Loucy (cell line): Measurements from ENCODE around the gene POLR2J.
"Not testable (repeated sequence)": the region's sequence is repeated elsewhere in the genome, so short reads cannot be mapped to it uniquely, and the experiment has no call there.

Source experiments
- H2AFZ ChIP-seq: fragments of 200-600 bp; sonication (generic); 2 replicates; pipeline ENCODE4 v1.6.0; 2016; ENCODE audit warnings: antibody characterized with exemption, mild to moderate bottlenecking, low read length, moderate library complexity
- H3F3A ChIP-seq: fragments of 200-600 bp; 2 replicates; pipeline ENCODE4 v1.6.0; 2016; ENCODE audit warnings: antibody characterized with exemption, low read depth, mild to moderate bottlenecking
- H3K27me3 ChIP-seq: fragments of 200-600 bp; sonication (generic); 2 replicates; pipeline ENCODE4 v1.6.1; 2014; ENCODE audit warnings: low read length, mild to moderate bottlenecking; ENCODE audit not compliant: insufficient read depth, poor library complexity, severe bottlenecking
- H3K36me3 ChIP-seq: fragments of 200-600 bp; sonication (generic); 2 replicates; pipeline ENCODE4 v1.6.1; 2016; ENCODE audit warnings: low read length; ENCODE audit not compliant: insufficient read depth
- H3K4me1 ChIP-seq: fragments of 200-600 bp; sonication (generic); 2 replicates; pipeline ENCODE4 v1.5.1; 2014; ENCODE audit warnings: low read length, mild to moderate bottlenecking; ENCODE audit not compliant: insufficient read depth, poor library complexity, severe bottlenecking
- H3K4me2 ChIP-seq: fragments of 200-600 bp; sonication (generic); 2 replicates; pipeline ENCODE4 v1.6.0; 2014; ENCODE audit warnings: antibody characterized with exemption, low read length, low read depth, mild to moderate bottlenecking; ENCODE audit not compliant: poor library complexity, severe bottlenecking
- H3K4me3 ChIP-seq: fragments of 200-600 bp; sonication (generic); 2 replicates; pipeline ENCODE4 v1.5.1; 2014; ENCODE audit warnings: low read length, mild to moderate bottlenecking, mixed read lengths; ENCODE audit not compliant: poor library complexity, severe bottlenecking
- H3K79me2 ChIP-seq: fragments of 200-600 bp; sonication (generic); 2 replicates; pipeline ENCODE4 v1.6.1; 2014; ENCODE audit warnings: low read length; ENCODE audit not compliant: insufficient read depth
- H3K9ac ChIP-seq: fragments of 200-600 bp; sonication (generic); 2 replicates; pipeline ENCODE4 v1.6.0; 2014; ENCODE audit warnings: mild to moderate bottlenecking, low read depth, low read length, moderate library complexity; ENCODE audit not compliant: poor library complexity, severe bottlenecking
- H3K9me2 ChIP-seq: fragments of 200-600 bp; sonication (generic); replicated peaks from 2 replicates; pipeline ENCODE4 v1.6.1; 2016; ENCODE audit warnings: low read depth, low read length, mixed read lengths
- H3K9me3 ChIP-seq: fragments of 200-600 bp; sonication (generic); 2 replicates; pipeline ENCODE4 v1.6.1; 2014; ENCODE audit warnings: mild to moderate bottlenecking, antibody characterized with exemption, low read length, low read depth; ENCODE audit not compliant: insufficient read depth
- H4K20me1 ChIP-seq: fragments of 200-600 bp; sonication (generic); 2 replicates; pipeline ENCODE4 v1.6.0; 2014; ENCODE audit warnings: antibody characterized with exemption, low read length, mild to moderate bottlenecking; ENCODE audit not compliant: insufficient read depth, poor library complexity, severe bottlenecking
- TF ChIP-seq, protein P1 (sequence below): fragments of 200-600 bp; sonication (generic); conservative IDR thresholded peaks from 2 replicates; pipeline ENCODE4 v1.5.1; 2014; ENCODE audit warnings: mild to moderate bottlenecking, antibody characterized with exemption, low read length

POLR2J gene

DNA sequence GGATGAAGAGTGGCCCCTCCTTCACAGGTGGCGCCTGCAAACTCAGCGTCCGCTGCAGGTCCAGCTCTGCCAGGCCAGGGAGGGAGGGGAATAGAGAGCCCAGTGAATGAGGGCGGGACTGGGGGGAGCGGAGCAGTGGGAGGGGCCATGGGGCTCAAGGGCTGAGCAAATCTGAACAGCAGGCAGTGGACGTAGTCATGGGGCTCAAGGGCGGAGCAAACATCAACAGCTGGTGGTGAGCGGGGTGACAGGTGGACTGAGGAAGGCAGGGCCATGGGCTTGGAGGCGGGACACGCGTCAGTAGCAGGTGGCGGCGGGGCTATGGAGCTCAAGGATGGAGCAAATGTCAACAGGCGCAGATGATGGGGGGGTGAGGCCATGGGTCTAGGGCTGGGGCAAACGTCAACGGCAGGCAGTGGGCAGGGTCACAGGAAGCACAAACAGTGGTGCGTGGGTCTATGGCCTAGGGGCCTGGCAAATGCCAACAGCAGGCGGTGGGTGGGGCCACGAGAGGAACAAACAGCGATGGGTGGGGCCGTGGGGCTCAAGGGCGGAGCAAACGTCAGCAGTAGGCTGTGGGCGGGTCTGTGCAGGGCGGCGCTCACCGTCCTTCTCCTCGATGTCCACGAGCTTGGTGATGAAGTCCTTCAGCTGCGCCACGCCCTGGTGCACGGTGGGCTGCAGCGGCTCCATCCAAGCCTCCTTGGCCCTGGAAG, 14.7 kb upstream of the POLR2J start:
- H3K9me3 ChIP-seq, H3K4me1 ChIP-seq, H2AFZ ChIP-seq, H3K9me2 ChIP-seq, H4K20me1 ChIP-seq, H3K79me2 ChIP-seq, H3K4me2 ChIP-seq, H3K4me3 ChIP-seq, H3F3A ChIP-seq, H3K9ac ChIP-seq, H3K36me3 ChIP-seq, H3K27me3 ChIP-seq: not testable (repeated sequence)

DNA sequence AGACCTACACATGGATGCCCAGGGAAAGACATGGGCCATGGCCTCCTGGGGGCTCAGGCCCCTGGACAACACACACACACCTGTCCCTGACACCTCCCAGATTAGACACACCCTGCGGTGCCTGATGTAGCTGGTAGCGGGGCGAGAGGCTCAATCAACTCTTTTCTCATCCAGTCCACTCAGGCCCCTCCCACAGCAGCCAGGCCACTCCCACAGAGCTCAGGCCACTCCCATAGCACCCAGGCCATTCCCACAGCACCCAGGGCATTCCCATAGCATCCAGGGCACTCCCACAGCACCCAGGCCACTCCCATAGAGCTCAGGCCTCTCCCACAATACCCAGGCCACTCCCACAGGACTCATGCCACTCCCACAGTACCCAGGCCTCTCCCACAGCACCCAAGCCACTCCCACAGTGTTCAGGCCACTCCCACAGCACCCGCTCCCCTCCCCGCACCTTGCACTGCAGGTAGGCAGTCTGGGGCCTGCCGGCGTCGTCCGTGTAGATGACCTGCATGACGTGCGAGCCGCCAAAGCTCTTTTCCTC, 11.9 kb upstream of the POLR2J start:
- not testable (repeated sequence) for H3K79me2 ChIP-seq, H2AFZ ChIP-seq, H3K4me3 ChIP-seq, H3K27me3 ChIP-seq, H3K9me2 ChIP-seq, H3K9me3 ChIP-seq, H3K9ac ChIP-seq, H4K20me1 ChIP-seq, H3F3A ChIP-seq, H3K36me3 ChIP-seq, H3K4me2 ChIP-seq, H3K4me1 ChIP-seq

DNA sequence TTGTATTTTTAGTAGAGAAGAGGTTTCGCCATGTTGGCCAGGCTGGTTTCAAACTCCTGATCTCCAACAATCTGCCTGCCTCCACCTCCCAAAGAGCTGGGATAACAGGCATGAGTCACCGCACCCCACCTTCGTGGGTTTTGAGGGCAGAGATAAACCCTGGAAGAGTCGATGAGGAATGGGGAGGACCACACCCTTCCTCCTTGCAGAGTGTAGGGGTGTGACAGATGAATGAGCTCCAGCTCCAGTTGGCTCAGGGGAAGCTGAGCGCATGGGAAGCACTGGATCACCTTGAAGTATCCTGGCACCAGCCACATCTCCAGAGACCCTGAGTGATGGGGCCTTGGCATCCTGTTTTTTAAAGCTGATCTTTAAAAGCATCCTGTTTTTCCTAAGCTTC, 5.6 kb upstream of the POLR2J start:
- H3F3A ChIP-seq, H3K9me2 ChIP-seq, H3K4me1 ChIP-seq, H3K36me3 ChIP-seq, H3K4me2 ChIP-seq, H3K79me2 ChIP-seq, H4K20me1 ChIP-seq, H3K27me3 ChIP-seq, H2AFZ ChIP-seq, H3K9me3 ChIP-seq, H3K9ac ChIP-seq, H3K4me3 ChIP-seq: not testable (repeated sequence)

DNA sequence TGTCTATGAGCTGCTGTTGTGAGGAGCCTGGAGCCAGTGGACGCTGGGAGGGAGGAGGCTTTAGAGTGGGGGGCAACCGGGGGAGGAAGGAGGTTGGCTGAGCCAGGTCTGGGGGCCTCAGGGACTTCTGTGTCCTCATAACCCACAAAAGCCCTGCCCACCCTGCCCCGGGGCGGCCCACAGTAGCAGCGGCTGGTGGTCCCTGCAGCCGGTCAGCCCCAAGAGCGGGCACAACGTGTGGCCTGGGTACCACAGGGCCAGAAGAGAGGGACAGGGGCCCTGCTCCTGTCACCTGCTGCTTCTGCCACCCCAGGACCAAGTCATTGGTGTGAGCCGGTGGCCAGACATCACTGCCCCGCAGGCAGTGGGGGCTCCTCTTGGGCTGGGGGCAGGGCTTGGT, 3.2 kb upstream of the POLR2J start:
- H3K9me3 ChIP-seq, H3K4me1 ChIP-seq, H3K4me3 ChIP-seq, H3K36me3 ChIP-seq, H3K9ac ChIP-seq, H3K4me2 ChIP-seq, H3K79me2 ChIP-seq, H3F3A ChIP-seq, H3K27me3 ChIP-seq, H2AFZ ChIP-seq, H4K20me1 ChIP-seq, H3K9me2 ChIP-seq: not testable (repeated sequence)

DNA sequence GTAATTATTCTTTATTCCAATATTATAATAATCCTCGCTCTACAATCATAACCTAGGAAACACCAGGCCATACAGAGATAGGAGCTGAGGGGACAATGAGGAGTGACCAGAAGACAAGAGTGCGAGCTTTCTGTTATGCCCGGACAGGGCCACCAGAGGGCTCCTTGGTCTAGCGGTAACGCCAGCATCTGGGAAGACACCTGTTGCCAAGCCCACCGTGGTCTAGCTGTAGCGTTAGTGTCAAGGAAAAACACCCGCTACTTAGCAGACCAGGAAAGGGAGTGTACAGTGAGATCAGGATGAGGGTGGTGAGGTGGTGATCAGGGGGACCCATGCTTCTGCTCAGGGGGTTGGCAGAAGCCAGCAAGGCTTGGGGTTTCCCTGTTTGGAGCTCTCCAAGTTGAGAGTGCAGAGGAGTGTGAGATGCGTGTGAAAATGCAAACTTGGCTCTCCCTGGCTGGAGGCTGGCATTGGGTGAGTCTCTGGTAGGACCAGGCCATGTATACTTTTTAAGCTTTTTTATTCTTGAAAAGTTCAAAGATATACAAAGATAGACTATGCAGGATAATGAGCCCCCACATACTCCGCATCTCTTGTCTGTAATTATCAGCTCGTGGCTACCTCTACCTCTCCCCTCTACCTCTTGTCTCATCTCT, 1.4 kb upstream of the POLR2J start:
- H2AFZ ChIP-seq, H3K4me1 ChIP-seq, H3K4me2 ChIP-seq, H3K36me3 ChIP-seq, H4K20me1 ChIP-seq, H3K9ac ChIP-seq, H3K79me2 ChIP-seq, H3F3A ChIP-seq, H3K4me3 ChIP-seq, H3K9me2 ChIP-seq, H3K9me3 ChIP-seq, H3K27me3 ChIP-seq: not testable (repeated sequence)
- TF ChIP-seq, protein P1, sequence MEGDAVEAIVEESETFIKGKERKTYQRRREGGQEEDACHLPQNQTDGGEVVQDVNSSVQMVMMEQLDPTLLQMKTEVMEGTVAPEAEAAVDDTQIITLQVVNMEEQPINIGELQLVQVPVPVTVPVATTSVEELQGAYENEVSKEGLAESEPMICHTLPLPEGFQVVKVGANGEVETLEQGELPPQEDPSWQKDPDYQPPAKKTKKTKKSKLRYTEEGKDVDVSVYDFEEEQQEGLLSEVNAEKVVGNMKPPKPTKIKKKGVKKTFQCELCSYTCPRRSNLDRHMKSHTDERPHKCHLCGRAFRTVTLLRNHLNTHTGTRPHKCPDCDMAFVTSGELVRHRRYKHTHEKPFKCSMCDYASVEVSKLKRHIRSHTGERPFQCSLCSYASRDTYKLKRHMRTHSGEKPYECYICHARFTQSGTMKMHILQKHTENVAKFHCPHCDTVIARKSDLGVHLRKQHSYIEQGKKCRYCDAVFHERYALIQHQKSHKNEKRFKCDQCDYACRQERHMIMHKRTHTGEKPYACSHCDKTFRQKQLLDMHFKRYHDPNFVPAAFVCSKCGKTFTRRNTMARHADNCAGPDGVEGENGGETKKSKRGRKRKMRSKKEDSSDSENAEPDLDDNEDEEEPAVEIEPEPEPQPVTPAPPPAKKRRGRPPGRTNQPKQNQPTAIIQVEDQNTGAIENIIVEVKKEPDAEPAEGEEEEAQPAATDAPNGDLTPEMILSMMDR: 0 out of 2 replicates have a peak, but pooled peaks have one; percentile 28

DNA sequence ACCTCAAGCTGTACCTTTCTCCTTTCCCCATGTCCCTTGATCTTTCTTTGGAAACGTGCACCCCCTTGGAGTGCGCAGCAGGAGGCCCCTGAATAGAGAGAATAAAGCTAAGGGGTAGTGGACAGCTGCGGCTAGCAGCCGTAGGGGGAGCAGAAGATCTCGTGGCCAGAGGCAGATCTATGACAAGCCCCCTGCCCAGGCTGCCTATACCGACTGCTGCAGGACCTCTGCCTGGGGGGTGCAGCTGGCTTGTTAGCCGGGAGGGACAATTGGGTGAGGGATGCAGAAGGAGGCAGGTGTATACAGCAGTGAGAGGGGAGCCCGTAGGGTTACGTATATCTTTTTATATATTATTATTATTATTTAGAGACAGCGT, 475 bp upstream of the POLR2J start:
- not testable (repeated sequence) for H2AFZ ChIP-seq, H3K4me2 ChIP-seq, H3F3A ChIP-seq, H3K9ac ChIP-seq, H3K79me2 ChIP-seq, H3K27me3 ChIP-seq, H3K9me3 ChIP-seq, H3K36me3 ChIP-seq, H3K4me1 ChIP-seq, H3K4me3 ChIP-seq, H3K9me2 ChIP-seq, H4K20me1 ChIP-seq
